Measurements from ENCODE around the gene UBL3. TPM values are rescaled to one million over a fixed set of nuclear protein-coding genes. Genes with fewer than 3 reads are reported as not detected.
A peak's percentile ranks its signal among the peaks of the same experiment; 100 is the strongest.

Gene UBL3, protein sequence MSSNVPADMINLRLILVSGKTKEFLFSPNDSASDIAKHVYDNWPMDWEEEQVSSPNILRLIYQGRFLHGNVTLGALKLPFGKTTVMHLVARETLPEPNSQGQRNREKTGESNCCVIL
- 10 to 100 TPM; 30.9 to 41.4 (median 35.7) TPM for total RNA-seq
- polyA plus RNA-seq: 10 to 100 TPM; 22.5 to 27.8 TPM
- long read RNA-seq, donor 1, full-length matches to known transcripts: 40 of 42 reads
- long read RNA-seq, donor 1, partial matches to known transcripts: 1 of 42 reads
- long read RNA-seq, donor 1, other reads (novel, unspliced or antisense): 1 of 42 reads
- long read RNA-seq, donor 2, full-length matches to known transcripts: 32 of 32 reads
- long read RNA-seq, donor 2, partial matches to known transcripts: 0 of 32 reads
- long read RNA-seq, donor 2, other reads (novel, unspliced or antisense): 0 of 32 reads
- long read RNA-seq, donor 3, full-length matches to known transcripts: 126 of 128 reads
- long read RNA-seq, donor 3, partial matches to known transcripts: 0 of 128 reads
- long read RNA-seq, donor 3, other reads (novel, unspliced or antisense): 2 of 128 reads

GRCh38 chr13:29850213-29850898 lies at the start of gene UBL3:
TSS of gene UBL3 (minus strand) at chr13:29850617. CDS start at chr13:29849538, 1,079 bp downstream.
- 0 to 1% (median 1%) methylated on average over 57 to 64 of the region's 64 CpGs for WGBS, 3 donors
- no peaks in the 10 kb centered on the region for H3K36me3 ChIP-seq
- TF ChIP-seq POLR2A (IDR thresholded peaks at IDR 0.05): peak; percentile 89
- no peak for TF ChIP-seq EP300 (IDR thresholded peaks at IDR 0.05)
- TF ChIP-seq, protein P1, sequence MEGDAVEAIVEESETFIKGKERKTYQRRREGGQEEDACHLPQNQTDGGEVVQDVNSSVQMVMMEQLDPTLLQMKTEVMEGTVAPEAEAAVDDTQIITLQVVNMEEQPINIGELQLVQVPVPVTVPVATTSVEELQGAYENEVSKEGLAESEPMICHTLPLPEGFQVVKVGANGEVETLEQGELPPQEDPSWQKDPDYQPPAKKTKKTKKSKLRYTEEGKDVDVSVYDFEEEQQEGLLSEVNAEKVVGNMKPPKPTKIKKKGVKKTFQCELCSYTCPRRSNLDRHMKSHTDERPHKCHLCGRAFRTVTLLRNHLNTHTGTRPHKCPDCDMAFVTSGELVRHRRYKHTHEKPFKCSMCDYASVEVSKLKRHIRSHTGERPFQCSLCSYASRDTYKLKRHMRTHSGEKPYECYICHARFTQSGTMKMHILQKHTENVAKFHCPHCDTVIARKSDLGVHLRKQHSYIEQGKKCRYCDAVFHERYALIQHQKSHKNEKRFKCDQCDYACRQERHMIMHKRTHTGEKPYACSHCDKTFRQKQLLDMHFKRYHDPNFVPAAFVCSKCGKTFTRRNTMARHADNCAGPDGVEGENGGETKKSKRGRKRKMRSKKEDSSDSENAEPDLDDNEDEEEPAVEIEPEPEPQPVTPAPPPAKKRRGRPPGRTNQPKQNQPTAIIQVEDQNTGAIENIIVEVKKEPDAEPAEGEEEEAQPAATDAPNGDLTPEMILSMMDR (IDR thresholded peaks at IDR 0.05): peak in 1 of 3 donors; percentile 18
- intact Hi-C loops (cut with DNase I): loop anchor here in 2 of 4 donors (10.0 kb wide), 2 partner anchors 74 to 264 kb away; no protein-coding TSS in a partner anchor
- H3K9me3 ChIP-seq: no peaks in the 10 kb centered on the region
- peak; percentile 96 to 98 (median 97) for DNase-seq
- peak within 1 kb of the TSS; percentile 89 for H3K4me3 ChIP-seq
- H3K27ac ChIP-seq: peak within 1 kb of the TSS; percentile 96 to 97
- no peaks in the 10 kb centered on the region for H3K4me1 ChIP-seq (ENCODE audit: insufficient read depth)
- H3K27me3 ChIP-seq: no peaks in the 10 kb centered on the region

DNA sequence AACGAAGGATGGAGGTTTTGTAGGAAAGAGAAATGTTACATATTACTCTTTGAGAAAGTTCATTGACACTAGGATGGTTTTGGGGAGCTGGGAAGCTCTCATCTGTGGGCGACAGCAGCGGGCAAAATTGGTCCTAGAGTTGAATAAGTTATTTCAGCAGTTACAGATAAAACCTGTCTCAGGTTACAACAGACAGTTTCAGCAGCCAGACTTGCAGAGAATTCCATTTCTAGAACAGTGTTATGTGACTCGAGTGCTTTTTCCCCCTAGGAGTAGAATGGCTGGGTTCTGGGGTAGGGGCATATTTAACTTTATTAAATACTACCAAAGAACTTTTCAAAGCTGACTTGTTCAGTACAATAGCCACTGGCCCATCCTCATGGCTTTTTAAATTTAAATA lies 46.7 kb upstream of the UBL3 start:
- no peak overlapping the region for H3K27ac ChIP-seq
- no peak for DNase-seq
- intact Hi-C loops (cut with DNase I): no loop called here
- H3K27me3 ChIP-seq: no peaks in the 10 kb centered on the region
- WGBS, 3 donors: 62 to 70% (median 67%) methylated on average over 4 of the region's 4 CpGs
- TF ChIP-seq EP300 (IDR thresholded peaks at IDR 0.05) (no peak), POLR2A (IDR thresholded peaks at IDR 0.05) (no peak)
- TF ChIP-seq, protein P1 (IDR thresholded peaks at IDR 0.05): no peak
- no peak overlapping the region for H3K4me3 ChIP-seq
- H3K9me3 ChIP-seq: no peaks in the 10 kb centered on the region
- no peaks in the 10 kb centered on the region for H3K4me1 ChIP-seq (ENCODE audit: insufficient read depth)
- no peaks in the 10 kb centered on the region for H3K36me3 ChIP-seq

GRCh38 chr13:29893438-29893837 lies 43.0 kb upstream of the UBL3 start:
- H3K4me3 ChIP-seq: no peak overlapping the region
- H3K27ac ChIP-seq: no peak overlapping the region
- no peaks in the 10 kb centered on the region for H3K27me3 ChIP-seq
- no peaks in the 10 kb centered on the region for H3K4me1 ChIP-seq (ENCODE audit: insufficient read depth)
- intact Hi-C loops (cut with DNase I): no loop called here
- H3K9me3 ChIP-seq: no peaks in the 10 kb centered on the region
- DNase-seq: no peak
- H3K36me3 ChIP-seq: no peaks in the 10 kb centered on the region
- TF ChIP-seq POLR2A (IDR thresholded peaks at IDR 0.05): no peak
- TF ChIP-seq EP300 (IDR thresholded peaks at IDR 0.05): no peak
- TF ChIP-seq, protein P1 (IDR thresholded peaks at IDR 0.05): no peak

DNA sequence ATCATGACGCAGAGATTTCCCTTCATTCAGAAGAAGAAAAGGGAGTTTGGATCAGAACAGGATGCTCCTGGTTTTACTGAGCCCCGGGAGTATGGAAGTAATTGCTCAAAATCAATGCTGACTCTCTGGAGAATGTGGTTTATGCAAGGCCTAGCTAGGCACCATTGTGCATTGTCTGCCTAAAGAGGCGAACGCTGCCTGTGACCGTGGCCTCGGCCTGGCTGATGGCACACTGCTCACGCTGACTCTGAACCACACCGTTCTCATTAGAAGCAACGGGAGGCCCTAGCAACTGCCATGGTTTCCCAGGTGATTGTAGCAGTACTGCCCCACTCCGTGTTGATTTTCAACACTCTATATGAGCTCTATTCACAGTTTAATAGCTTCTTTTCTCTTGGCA lies 41.7 kb upstream of the UBL3 start:
- H3K36me3 ChIP-seq: no peaks in the 10 kb centered on the region
- H3K9me3 ChIP-seq: no peaks in the 10 kb centered on the region
- no peaks in the 10 kb centered on the region for H3K27me3 ChIP-seq
- intact Hi-C loops (cut with DNase I): no loop called here
- no peak for TF ChIP-seq EP300 (IDR thresholded peaks at IDR 0.05)
- TF ChIP-seq, protein P1 (IDR thresholded peaks at IDR 0.05): no peak
- no peak for TF ChIP-seq POLR2A (IDR thresholded peaks at IDR 0.05)
- WGBS, 3 donors: 81 to 85% (median 83%) methylated on average over 10 of the region's 10 CpGs
- no peak overlapping the region for H3K4me3 ChIP-seq
- DNase-seq: no peak
- H3K27ac ChIP-seq: no peak overlapping the region
- H3K4me1 ChIP-seq (ENCODE audit: insufficient read depth): no peaks in the 10 kb centered on the region

Data from ovary (tissue), 10 donors.